OCI-LY7 (cell line): ENCODE results near the gene ERO1A.

ENCODE experiments used
- CTCF ChIP-seq: fragments of 200-600 bp; sonication (generic); conservative IDR thresholded peaks from 2 replicates; pipeline ENCODE4 v1.5.1; 2014; ENCODE audit warnings: mild to moderate bottlenecking, antibody characterized with exemption, low read length, moderate library complexity, mixed read lengths
- EZH2phosphoT487 ChIP-seq: fragments of 200-600 bp; sonication (generic); IDR thresholded peaks from 2 replicates; pipeline ENCODE4 v1.6.1; 2018; ENCODE audit warnings: low read depth, borderline replicate concordance, mild to moderate bottlenecking, mixed run types, antibody characterized with exemption, low read length, moderate library complexity, mixed read lengths

- TF ChIP-seq CTCF (no peak), EZH2phosphoT487 (no peak)
Measured at GRCh38 chr14:52706724-52707706, 11.7 kb upstream of the ERO1A start, which contains the start of gene PSMC6.
